WTC11 (cell line): ENCODE results near the gene ACAA1. TPM values are rescaled to one million over a fixed set of nuclear protein-coding genes. Genes with fewer than 3 reads are reported as not detected.

Source experiments
- ATAC-seq: fragments of 200-7000 bp; cut with Tn5 transposase; 2 replicates; pipeline ENCODE4 v1.10.0; 2021; ENCODE audit warnings: mild to moderate bottlenecking, moderate library complexity
- CTCF ChIA-PET: fragments of 300-600 bp; sonication (Branson Sonifier 250); formaldehyde crosslinking; loops from one replicate; lab custom pipeline; 2021; ENCODE audit warnings: antibody characterized with exemption; lab: Charles Lee
- POLR2A ChIA-PET: fragments of 350-600 bp; sonication (Branson Sonifier 250); formaldehyde crosslinking; loops from one replicate; lab custom pipeline; 2021; ENCODE audit warnings: antibody characterized with exemption; lab: Charles Lee
- DNase-seq: peaks from one replicate; pipeline ENCODE4 v3.0.0; 2021; ENCODE audit warnings: low spot score
- H3K27ac Mint-ChIP-seq: 2 replicates; pipeline ENCODE4 v1.8.0; 2021; ENCODE audit warnings: mixed read lengths
- H3K27me3 Mint-ChIP-seq: 2 replicates; pipeline ENCODE4 v1.8.0; 2021; ENCODE audit warnings: low read depth, mild to moderate bottlenecking, moderate library complexity, mixed read lengths
- H3K36me3 Mint-ChIP-seq: 2 replicates; pipeline ENCODE4 v1.8.0; 2021; ENCODE audit warnings: mixed read lengths
- H3K4me1 Mint-ChIP-seq: 2 replicates; pipeline ENCODE4 v1.8.0; 2022; ENCODE audit warnings: mixed read lengths
- H3K4me3 Mint-ChIP-seq: 2 replicates; pipeline ENCODE4 v1.8.0; 2021; ENCODE audit warnings: mild to moderate bottlenecking, moderate library complexity, mixed read lengths
- H3K9me3 Mint-ChIP-seq: 2 replicates; pipeline ENCODE4 v1.8.0; 2021; ENCODE audit warnings: mixed read lengths
- CREB1 ChIP-seq: sonication (generic); formaldehyde crosslinking; IDR thresholded peaks from 2 replicates; pipeline ENCODE4 v1.8.0; 2023; ENCODE audit warnings: mild to moderate bottlenecking, missing genetic modification reagents
- E2F5 ChIP-seq: sonication (generic); formaldehyde crosslinking; IDR thresholded peaks from 2 replicates; pipeline ENCODE4 v1.8.1; 2022; ENCODE audit warnings: mild to moderate bottlenecking, moderate library complexity, missing genetic modification reagents
- EMX1 ChIP-seq: fragments of 250-450 bp; sonication (Bioruptor Pico); IDR thresholded peaks from 2 replicates; pipeline ENCODE4 v1.8.0; 2021; ENCODE audit warnings: mild to moderate bottlenecking
- FOXK1 ChIP-seq: sonication (generic); formaldehyde crosslinking; IDR thresholded peaks from 2 replicates; pipeline ENCODE4 v1.8.0; 2022; ENCODE audit warnings: mild to moderate bottlenecking, moderate library complexity, missing genetic modification reagents
- MYBL2 ChIP-seq: sonication (generic); formaldehyde crosslinking; IDR thresholded peaks from 2 replicates; pipeline ENCODE4 v1.8.1; 2023; ENCODE audit warnings: mild to moderate bottlenecking, moderate library complexity, missing genetic modification reagents
- PREB ChIP-seq: sonication (generic); formaldehyde crosslinking; IDR thresholded peaks from 2 replicates; pipeline ENCODE4 v1.8.1; 2022; ENCODE audit warnings: mild to moderate bottlenecking, missing genetic modification reagents, moderate library complexity, borderline replicate concordance
- SMAD4 ChIP-seq: sonication (generic); formaldehyde crosslinking; IDR thresholded peaks from 2 replicates; pipeline ENCODE4 v1.8.0; 2022; ENCODE audit warnings: mild to moderate bottlenecking, missing genetic modification reagents
- SOX15 ChIP-seq: fragments of 250-450 bp; sonication (Bioruptor Pico); IDR thresholded peaks from 2 replicates; pipeline ENCODE4 v1.9.0; 2021; ENCODE audit warnings: mild to moderate bottlenecking
- TEAD1 ChIP-seq: sonication (generic); formaldehyde crosslinking; IDR thresholded peaks from 2 replicates; pipeline ENCODE4 v1.8.0; 2022; ENCODE audit warnings: mild to moderate bottlenecking, missing genetic modification reagents
- TEAD4 ChIP-seq: sonication (generic); formaldehyde crosslinking; IDR thresholded peaks from 2 replicates; pipeline ENCODE4 v1.8.0; 2022; ENCODE audit warnings: mild to moderate bottlenecking, missing genetic modification reagents
- USF2 ChIP-seq: sonication (generic); formaldehyde crosslinking; IDR thresholded peaks from 2 replicates; pipeline ENCODE4 v1.8.1; 2023; ENCODE audit warnings: mild to moderate bottlenecking, missing genetic modification reagents, moderate library complexity
- ZNF138 ChIP-seq: sonication (generic); formaldehyde crosslinking; conservative IDR thresholded peaks from 2 replicates; pipeline ENCODE4 v1.8.1; 2022; ENCODE audit warnings: mild to moderate bottlenecking, moderate library complexity, missing genetic modification reagents
- ZSCAN18 ChIP-seq: fragments of 250-450 bp; sonication (Bioruptor Pico); IDR thresholded peaks from 2 replicates; pipeline ENCODE4 v2.1.2; 2022; ENCODE audit warnings: mild to moderate bottlenecking, moderate library complexity
- total RNA-seq: library from RNA; stranded (reverse); gene quantifications from 3 replicates; pipeline ENCODE4 v1.2.3, GENCODE V29; 2021
- TF ChIP-seq, protein P1 (sequence below): sonication (generic); formaldehyde crosslinking; IDR thresholded peaks from 2 replicates; pipeline ENCODE4 v1.8.1; 2022; ENCODE audit warnings: low read depth, mild to moderate bottlenecking, moderate library complexity, missing genetic modification reagents, borderline replicate concordance
- TF ChIP-seq, protein P2 (sequence below): sonication (generic); formaldehyde crosslinking; IDR thresholded peaks from 2 replicates; pipeline ENCODE4 v1.8.0; 2022; ENCODE audit warnings: mild to moderate bottlenecking, missing genetic modification reagents
- TF ChIP-seq, protein P3 (sequence below): sonication (generic); formaldehyde crosslinking; IDR thresholded peaks from 2 replicates; pipeline ENCODE4 v1.8.0; 2023; ENCODE audit warnings: mild to moderate bottlenecking, missing genetic modification reagents
- TF ChIP-seq, protein P4 (sequence below): sonication (generic); formaldehyde crosslinking; IDR thresholded peaks from 2 replicates; pipeline ENCODE4 v1.8.0; 2022; ENCODE audit warnings: mild to moderate bottlenecking, missing genetic modification reagents
- TF ChIP-seq, protein P5 (sequence below): fragments of 200-600 bp; IDR thresholded peaks from 2 replicates; pipeline ENCODE4 v1.8.0; 2022; ENCODE audit warnings: antibody characterized with exemption
- TF ChIP-seq, protein P6 (sequence below): fragments of 250-450 bp; sonication (Bioruptor Pico); IDR thresholded peaks from 2 replicates; pipeline ENCODE4 v1.9.0; 2021; ENCODE audit warnings: mild to moderate bottlenecking

The ACAA1 gene
- total RNA-seq, 1 experiment from 2014 or later, result 46.5 TPM

DNA sequence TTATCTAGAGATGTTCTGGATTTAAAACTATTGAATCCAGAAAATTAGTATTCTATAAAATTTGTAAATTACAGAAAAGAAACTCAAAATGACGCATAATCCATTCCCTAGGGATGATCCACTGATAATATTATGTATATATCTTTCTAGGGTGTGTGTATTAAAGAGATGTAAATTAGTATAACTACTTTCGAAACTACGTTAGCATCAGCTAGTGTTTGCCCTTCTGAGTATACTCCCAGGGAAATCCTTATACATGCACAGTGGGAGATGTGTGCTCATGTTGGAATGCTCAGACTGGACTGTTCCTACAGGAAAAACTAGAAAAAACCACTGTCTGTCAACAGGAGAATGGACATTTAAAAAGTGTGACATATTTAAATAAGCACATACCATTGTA, 36.4 kb downstream of the ACAA1 start:
- TF ChIP-seq ZSCAN18 (no peak), FOXK1 (no peak), SOX15 (CRISPR knock-in tag) (no peak), TEAD4 (CRISPR knock-in tag) (no peak), SMAD4 (no peak), ZNF138 (CRISPR knock-in tag) (no peak), PREB (no peak), EMX1 (CRISPR knock-in tag) (no peak)
- TF ChIP-seq, protein P1, sequence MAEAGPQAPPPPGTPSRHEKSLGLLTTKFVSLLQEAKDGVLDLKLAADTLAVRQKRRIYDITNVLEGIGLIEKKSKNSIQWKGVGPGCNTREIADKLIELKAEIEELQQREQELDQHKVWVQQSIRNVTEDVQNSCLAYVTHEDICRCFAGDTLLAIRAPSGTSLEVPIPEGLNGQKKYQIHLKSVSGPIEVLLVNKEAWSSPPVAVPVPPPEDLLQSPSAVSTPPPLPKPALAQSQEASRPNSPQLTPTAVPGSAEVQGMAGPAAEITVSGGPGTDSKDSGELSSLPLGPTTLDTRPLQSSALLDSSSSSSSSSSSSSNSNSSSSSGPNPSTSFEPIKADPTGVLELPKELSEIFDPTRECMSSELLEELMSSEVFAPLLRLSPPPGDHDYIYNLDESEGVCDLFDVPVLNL (CRISPR knock-in tag), result no peak
- TF ChIP-seq, protein P2, sequence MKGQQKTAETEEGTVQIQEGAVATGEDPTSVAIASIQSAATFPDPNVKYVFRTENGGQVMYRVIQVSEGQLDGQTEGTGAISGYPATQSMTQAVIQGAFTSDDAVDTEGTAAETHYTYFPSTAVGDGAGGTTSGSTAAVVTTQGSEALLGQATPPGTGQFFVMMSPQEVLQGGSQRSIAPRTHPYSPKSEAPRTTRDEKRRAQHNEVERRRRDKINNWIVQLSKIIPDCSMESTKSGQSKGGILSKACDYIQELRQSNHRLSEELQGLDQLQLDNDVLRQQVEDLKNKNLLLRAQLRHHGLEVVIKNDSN, result no peak
- Mint-ChIP-seq H3K36me3 (peaks cover 7% of the 10 kb centered on the region; the same call in 1 of the 2 replicates), H3K9me3 (peaks cover 16% of the 10 kb centered on the region), H3K4me1 (peaks cover 35% of the 10 kb centered on the region), H3K27ac (no peak overlapping the region), H3K4me3 (no peak overlapping the region), H3K27me3 (peaks cover 7% of the 10 kb centered on the region; the same call in 1 of the 2 replicates)
- no peak for DNase-seq
- POLR2A ChIA-PET, result no interaction called here
- CTCF ChIA-PET, result interaction anchor here (1.4 kb wide), 2 partner anchors 16 to 104 kb away, joined by 3 to 6 read pairs; no protein-coding TSS in a partner anchor
- no peak for ATAC-seq

- H3K27ac Mint-ChIP-seq, result no peak overlapping the region
These were observed 37.4 kb downstream of the ACAA1 start for GRCh38 chr3:38099518-38099917.

More at GRCh38 chr3:38099518-38099917, 37.4 kb downstream of the ACAA1 start:
- Mint-ChIP-seq H3K36me3 (0 out of 2 replicates have a peak, but pooled peaks cover under 1% of the 10 kb centered on the region), H3K9me3 (peaks cover 6% of the 10 kb centered on the region), H3K4me1 (peaks cover 35% of the 10 kb centered on the region), H3K4me3 (no peak overlapping the region; the same call in 1 of the 2 replicates), H3K27me3 (peaks cover 7% of the 10 kb centered on the region; the same call in 1 of the 2 replicates)
- DNase-seq (no peak), ATAC-seq (peak; percentile 49)
- POLR2A ChIA-PET, result interaction anchor here (0.5 to 1.3 kb wide), 3 partner anchors 9 to 476 kb away, joined by 3 to 5 read pairs (median 4); no protein-coding TSS in a partner anchor
- no peak; the same call in 1 of the 2 replicates for TF ChIP-seq USF2 (CRISPR knock-in tag)
- TF ChIP-seq, protein P3, sequence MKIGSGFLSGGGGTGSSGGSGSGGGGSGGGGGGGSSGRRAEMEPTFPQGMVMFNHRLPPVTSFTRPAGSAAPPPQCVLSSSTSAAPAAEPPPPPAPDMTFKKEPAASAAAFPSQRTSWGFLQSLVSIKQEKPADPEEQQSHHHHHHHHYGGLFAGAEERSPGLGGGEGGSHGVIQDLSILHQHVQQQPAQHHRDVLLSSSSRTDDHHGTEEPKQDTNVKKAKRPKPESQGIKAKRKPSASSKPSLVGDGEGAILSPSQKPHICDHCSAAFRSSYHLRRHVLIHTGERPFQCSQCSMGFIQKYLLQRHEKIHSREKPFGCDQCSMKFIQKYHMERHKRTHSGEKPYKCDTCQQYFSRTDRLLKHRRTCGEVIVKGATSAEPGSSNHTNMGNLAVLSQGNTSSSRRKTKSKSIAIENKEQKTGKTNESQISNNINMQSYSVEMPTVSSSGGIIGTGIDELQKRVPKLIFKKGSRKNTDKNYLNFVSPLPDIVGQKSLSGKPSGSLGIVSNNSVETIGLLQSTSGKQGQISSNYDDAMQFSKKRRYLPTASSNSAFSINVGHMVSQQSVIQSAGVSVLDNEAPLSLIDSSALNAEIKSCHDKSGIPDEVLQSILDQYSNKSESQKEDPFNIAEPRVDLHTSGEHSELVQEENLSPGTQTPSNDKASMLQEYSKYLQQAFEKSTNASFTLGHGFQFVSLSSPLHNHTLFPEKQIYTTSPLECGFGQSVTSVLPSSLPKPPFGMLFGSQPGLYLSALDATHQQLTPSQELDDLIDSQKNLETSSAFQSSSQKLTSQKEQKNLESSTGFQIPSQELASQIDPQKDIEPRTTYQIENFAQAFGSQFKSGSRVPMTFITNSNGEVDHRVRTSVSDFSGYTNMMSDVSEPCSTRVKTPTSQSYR, result no peak
- TF ChIP-seq CREB1 (CRISPR knock-in tag), result no peak
- no peak for TF ChIP-seq FOXK1
- TF ChIP-seq MYBL2, result no peak
- TF ChIP-seq, protein P4, sequence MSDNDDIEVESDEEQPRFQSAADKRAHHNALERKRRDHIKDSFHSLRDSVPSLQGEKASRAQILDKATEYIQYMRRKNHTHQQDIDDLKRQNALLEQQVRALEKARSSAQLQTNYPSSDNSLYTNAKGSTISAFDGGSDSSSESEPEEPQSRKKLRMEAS (CRISPR knock-in tag), result no peak
- no peak for TF ChIP-seq TEAD1
- TF ChIP-seq, protein P5, sequence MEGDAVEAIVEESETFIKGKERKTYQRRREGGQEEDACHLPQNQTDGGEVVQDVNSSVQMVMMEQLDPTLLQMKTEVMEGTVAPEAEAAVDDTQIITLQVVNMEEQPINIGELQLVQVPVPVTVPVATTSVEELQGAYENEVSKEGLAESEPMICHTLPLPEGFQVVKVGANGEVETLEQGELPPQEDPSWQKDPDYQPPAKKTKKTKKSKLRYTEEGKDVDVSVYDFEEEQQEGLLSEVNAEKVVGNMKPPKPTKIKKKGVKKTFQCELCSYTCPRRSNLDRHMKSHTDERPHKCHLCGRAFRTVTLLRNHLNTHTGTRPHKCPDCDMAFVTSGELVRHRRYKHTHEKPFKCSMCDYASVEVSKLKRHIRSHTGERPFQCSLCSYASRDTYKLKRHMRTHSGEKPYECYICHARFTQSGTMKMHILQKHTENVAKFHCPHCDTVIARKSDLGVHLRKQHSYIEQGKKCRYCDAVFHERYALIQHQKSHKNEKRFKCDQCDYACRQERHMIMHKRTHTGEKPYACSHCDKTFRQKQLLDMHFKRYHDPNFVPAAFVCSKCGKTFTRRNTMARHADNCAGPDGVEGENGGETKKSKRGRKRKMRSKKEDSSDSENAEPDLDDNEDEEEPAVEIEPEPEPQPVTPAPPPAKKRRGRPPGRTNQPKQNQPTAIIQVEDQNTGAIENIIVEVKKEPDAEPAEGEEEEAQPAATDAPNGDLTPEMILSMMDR, result no peak
- TF ChIP-seq, protein P6, sequence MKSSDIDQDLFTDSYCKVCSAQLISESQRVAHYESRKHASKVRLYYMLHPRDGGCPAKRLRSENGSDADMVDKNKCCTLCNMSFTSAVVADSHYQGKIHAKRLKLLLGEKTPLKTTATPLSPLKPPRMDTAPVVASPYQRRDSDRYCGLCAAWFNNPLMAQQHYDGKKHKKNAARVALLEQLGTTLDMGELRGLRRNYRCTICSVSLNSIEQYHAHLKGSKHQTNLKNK, result no peak
- TF ChIP-seq TEAD4 (CRISPR knock-in tag), result no peak
- no peak for TF ChIP-seq E2F5
- CTCF ChIA-PET, result interaction anchor here (1.0 to 1.4 kb wide), 5 partner anchors 15 to 397 kb away, joined by 3 to 6 read pairs (median 4); partner anchors contain the start of gene EXOG
